HG03280 (cell line): ENCODE results near the gene BAG3.
A peak's percentile ranks its signal among the peaks of the same experiment; 100 is the strongest.
"Not testable (repeated sequence)": the region's sequence is repeated elsewhere in the genome, so short reads cannot be mapped to it uniquely, and the experiment has no call there.

Source experiments
- ATAC-seq: cut with Tn5 transposase; IDR thresholded peaks from one replicate; pipeline ENCODE4 v1.9.1; 2021; ENCODE audit warnings: mild to moderate bottlenecking, moderate library complexity; ENCODE audit not compliant: unreplicated experiment

BAG3 gene

DNA sequence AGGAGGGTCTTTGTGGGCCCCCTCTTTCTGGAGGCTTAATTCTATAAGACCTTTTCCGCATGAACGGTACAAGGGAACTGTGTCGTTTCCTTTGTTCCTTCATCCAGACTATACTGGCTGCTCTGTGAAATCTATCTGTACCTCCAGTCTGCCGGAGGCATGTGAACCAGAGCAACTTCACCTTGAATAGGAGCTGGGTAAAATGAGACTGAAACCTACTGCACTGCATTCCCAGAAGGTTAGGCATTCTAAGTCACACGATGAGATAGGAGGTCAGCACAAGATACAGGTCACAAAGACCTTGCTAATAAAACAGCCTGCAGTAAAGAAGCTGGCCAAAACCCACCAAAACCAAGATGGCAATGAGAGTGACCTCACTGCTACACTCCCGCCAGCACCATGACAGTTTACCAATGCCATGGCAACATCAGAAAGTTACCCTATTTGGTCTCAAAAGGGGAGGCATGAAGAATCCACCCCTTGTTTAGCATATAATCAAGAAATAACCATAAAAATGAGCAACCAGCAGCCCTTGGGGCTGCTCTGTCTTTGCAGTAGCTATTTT is 37.9 kb downstream of the BAG3 start:
- ATAC-seq = no peak

DNA sequence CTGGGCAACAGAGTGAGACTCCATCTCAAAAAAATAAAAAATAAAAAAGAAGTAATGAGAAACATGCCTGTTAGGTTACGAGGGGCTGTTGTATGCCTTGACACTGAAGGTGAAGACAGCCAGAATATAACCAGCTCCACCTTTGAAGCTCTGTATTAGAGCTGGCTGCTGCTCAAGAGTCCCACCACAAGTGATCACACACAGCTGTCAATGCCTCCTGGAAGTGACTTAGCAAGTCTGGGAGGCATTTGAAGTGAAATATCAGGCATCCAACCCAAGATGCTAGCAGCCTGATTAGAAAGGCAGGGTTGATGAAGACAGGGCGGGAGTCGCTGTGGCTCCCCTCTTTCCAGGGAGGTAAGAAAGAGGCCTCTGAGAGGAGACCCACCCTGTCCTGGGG is 40.5 kb downstream of the BAG3 start:
- no peak for ATAC-seq

DNA sequence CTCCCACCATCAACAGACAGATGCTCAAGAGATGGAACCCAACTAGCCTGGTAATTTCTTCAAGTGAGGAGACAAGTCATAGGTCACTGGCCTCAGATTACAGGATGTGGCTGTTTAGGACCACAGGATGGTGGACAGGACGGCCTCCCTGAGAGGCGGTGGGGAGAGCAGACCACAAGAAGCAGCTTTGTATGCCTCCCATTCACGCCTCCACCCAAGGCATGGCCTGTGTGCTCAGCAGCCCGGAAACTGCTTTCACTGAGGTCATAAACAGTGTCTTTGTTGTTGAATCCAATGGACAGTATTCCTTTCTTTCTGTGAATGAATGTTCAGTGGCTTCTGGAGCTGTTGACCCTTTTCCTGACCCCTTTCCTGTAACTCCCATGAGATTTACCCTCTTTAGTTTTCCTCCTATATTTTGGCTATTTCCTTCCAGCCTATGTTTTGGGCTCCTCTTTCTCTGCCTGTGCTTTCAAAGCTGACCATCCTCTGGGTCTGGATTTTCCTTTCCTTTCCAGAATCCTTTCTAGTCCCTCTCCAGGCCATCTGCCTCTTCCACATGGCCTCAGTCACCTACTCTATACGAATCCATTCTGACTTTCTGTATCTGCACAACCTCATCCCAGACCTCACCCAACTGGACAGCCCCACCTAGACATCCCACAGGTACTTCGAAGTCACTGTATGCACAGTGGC is 42.2 kb downstream of the BAG3 start:
- ATAC-seq = peak; percentile 55

DNA sequence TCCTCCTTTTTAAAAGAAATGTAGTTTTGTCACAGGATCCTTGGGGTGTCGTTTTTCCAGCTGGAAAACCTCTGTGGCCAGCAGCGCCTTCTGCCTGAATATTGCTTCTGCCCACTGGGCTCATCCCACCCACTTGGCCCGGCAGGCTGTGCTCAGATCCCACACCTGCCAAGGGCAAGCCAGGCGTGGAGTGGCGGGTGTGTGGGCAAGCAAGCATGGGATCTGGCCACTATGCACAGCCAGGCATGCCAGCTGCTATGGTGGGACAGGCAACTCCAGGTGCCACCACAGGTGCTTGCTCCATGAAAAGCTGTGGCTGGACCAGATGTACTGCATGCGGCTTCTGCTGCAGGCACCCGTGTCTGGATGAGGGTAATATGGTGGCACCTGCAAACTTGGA is 43.4 kb downstream of the BAG3 start:
- ATAC-seq = no peak

DNA sequence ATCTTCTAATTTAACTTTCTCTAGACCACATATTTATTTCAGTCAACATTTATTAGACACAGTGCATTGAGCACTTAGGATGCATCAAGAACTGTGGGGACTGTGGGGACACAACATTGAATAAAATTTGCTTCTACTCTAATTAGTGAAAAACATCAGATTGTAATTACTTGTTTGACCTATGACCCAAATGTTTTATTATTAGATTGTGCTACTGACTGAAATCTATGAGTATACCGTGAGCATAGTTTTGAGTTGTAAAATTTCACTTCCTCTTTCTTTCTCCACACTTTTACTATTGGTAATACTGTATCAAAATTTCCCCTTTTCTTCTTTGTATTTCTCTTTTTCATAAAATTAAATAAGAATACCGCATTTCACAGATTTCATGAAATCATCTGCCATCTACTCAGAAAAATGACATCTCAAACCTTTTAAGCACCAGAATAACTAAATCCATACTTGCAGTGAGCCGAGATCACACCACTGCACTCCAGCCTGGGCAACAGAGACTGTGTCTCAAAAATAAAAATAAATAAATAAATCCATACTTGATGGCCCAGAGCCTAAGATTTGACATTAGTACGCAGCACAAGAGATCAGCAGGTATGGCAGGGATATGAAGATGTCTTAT is 49.3 kb downstream of the BAG3 start:
- ATAC-seq = peak; percentile 43

DNA sequence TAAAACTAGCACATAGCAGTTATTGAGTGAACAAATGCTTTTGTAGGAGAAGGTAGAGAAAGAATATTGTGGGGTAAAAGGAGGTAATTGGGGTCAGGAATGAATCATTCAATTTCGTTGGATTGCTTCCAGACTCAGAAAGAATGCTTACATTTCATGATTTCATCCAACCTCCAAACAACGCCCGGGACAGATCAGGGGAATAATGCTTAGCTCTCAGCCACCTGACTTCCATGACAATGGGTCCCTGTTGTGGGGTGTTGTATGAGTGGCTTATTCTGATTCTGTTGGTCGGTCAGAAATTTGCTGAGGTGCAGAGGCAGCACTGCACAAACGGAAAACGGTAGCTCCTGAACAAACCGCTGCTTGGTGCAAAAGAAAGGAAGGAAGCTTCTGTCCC is 50.7 kb downstream of the BAG3 start:
- no peak for ATAC-seq

DNA sequence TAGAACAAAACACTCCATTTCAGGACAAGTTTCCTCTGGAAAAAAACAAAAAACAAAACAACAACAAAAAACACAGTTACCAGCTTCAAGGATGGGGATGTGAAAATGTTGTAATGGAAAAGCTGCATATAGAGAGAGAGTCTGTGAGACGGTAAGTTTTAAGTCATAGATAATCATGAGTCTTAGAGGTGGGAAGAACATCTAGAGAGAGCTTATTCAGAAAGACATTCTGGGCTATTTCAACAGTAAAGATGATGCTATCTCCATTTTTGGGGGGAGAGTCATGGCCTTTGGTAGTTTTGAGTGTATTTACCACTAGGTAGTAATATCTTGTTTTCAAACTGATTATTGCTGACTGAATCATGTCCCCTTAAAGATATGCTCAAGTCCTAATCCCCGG is 51.4 kb downstream of the BAG3 start:
- no peak for ATAC-seq

DNA sequence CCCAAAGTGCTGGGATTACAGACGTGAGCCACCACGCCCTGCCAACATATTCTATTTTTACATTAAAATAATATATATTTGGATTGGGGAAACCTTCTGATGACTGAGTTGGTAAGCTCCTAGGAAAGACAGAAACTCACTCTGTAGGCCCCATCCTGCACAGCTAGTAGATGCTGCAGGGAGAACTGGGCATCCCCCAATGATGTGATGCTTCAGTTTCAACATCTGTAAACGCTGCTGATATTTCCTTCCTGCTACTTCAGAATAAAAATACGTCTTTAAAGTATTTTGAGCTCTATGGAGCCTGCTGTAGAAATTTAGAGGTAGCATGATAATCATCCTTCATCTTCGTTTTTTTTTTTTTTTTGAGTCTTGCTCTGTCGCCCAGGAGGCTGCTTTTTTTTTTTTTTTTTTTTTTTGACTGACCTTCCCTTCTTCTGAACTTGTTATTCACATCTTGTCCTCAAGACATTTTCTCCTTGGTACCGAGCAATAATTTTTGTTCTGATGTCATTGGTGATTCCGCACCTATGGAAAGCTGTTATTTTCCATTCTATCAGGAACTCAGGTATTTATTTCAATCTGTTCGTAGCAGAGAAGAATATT is 52.8 kb downstream of the BAG3 start:
- no peak for ATAC-seq

DNA sequence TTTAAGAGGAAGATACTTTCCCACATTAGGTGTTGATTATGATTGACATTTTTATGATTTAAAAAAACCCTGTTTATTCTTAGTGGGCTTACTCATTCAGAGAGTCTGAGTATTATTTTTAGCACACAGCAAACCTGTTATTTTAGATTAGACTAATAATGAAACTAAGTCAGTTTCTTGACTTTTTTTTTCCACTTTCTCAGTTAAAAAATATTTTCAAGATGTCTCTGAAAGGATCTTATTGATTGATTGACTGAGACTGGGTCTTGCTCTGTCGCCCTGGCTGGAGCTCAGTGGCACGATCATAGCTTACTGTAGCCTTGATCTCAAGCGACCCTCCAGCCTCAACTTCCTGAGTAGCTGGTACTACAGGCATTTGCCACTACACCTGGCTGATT is 54.3 kb downstream of the BAG3 start:
- ATAC-seq = peak; percentile 46

DNA sequence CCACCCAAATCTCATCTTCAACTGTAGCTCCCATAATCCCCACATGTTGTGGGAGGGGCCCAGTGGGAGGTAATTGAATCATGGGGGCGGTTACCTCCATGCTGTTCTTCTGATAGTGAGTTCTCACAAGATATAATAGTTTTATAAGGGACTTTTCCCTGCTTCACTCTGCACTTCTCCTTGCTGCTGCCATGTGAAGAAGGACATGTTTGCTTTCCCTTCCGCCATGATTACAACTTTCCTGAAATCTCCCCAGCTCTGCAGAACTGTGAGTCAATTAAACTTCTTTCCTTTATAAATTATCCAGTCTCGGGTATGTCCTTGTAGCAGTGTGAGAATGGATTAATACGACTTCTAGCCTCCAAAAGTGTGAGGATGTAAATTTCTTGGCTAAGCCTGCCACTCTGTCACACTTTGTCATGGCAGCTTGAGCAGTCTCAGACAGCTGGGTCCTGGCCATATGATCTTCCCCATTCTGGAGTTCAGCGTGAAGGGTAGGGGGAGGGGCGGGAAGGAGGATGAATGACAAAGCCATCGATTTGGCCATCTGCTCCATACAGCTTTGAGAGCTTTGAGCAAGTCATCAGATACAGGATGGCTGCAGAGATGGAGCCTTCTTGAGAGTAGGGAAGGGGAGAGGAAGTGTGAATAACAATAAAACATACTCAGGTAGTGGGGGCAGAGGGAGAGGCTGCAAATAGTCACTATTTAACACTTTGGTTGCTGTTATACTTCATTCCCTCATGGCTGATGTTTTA is 55.5 kb downstream of the BAG3 start:
- no peak for ATAC-seq

DNA sequence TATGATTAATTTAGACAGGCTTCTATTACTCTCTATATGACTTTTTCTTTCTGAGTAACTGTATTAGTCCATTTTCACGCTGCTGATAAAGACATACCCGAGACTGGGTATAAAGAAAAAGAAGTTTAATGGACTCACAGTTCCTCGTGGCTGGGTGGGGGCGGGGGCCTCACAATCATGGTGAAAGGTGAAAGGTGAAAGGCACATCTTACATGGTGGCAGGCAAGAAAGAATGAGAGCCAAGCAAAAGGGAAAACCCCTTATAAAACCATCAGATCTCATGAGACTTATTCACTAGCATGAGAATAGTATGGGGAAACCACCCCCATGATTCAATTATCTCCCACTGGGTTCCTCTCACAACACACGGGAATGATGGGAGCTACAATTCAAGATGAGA is 56.2 kb downstream of the BAG3 start:
- ATAC-seq = not testable (repeated sequence)

DNA sequence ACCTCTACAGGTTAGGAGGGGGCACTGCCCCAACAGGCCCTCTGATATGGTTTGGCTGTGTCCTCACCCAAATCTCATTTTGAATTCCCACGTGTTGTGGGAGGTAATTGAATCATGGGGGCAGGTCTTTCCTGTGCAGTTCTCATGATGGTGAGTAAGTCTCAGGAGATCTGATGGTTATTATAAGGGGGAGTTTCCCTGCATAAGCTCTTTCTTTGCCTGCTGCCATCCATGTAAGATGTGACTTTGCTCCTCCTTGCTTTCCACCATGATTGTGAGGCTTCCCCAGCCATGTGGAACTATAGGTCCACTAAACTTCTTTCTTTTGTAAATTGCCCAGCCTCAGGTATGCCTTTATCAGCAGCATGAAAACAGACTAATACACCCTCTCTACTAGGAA is 59.8 kb downstream of the BAG3 start:
- not testable (repeated sequence) for ATAC-seq

DNA sequence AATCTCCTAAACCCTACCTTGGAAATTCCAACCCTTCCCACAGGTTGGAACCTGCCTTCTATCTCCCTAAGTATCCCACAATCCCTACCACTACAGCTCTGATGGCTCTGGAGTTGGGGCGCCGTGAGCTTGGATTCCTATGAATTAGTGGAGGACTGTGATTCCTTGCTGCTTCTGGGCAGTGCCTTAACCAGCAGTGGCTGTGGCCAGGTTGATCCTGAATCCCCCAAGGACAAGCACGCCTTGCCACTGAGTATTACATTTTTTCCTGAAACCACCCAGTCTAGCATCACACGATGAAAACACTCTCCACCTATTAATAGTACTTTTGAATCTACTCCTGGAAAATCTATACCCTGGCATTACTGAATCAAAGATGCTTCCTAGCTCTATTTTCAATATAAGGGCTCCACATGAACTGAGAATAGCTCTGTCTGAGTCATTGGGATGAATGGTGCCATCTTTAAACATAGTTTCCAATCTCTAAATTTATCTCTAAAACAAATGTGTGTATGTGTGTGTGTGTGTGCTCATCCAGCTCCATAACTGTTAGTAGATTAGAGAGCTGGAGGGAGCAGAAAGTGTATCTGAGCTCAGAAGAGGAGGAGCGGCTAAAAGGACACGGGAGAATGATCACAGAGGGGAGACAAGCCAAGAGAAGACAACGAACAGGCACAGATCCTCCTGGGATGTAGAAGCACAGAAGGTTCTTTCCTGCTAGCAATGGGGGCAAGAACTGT is 62.7 kb downstream of the BAG3 start:
- no peak for ATAC-seq

DNA sequence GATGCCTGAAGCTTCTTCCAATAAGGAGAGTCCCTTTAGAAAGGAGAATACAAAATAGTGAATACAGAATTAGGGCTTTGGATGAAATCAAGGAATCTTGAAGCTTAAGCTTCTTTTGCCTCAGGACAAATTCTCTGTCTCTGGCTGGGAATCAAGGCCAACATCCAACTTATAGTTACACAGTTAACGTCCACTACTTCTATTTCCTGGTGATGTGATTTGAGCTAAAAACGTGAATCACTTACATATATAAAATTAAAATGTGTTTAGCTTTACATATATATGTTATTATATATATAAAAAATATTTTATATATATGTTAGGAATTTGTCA is 63.3 kb downstream of the BAG3 start:
- ATAC-seq = no peak

DNA sequence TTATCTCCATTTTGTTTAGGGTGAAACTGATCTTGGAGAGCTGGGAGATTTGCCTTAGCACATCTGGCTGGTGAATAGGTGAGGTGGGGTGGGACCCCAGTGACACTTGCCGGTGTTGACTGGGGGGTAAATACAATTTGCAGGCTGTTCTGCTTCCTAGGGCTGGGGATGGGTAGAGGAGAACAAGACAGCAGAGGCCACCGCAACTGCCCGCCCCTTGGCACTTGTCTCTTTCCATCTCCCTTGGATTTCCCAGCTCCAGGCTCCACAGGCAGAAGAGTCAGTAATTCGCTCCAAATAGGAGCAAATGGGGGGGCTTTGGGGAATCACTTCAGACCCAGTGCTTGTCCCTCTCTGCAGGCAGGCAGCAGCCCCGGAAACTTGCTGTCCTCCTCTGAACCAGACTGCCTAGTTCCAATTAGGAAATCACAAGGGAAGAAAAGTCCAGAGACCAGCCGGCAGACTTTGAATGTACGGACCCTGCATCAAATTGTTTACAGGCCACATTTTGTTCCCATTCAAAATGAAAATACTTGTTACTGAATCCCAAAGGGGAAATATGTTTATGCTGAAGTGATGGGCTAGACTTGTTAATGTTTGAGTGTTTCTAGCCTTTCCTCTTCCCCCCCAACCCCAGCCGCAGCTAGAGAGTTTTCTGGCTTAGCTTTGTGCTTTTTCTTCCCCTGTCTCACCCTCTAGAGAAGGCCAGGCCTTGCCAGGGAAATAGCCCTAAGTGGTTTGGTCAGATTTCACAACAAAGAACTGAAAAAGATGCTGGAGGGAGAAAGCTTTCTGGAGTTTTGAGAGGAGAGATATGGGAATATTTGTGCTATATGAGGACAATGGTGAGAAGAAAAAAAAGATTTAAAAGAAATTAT is 64.7 kb downstream of the BAG3 start:
- no peak for ATAC-seq

DNA sequence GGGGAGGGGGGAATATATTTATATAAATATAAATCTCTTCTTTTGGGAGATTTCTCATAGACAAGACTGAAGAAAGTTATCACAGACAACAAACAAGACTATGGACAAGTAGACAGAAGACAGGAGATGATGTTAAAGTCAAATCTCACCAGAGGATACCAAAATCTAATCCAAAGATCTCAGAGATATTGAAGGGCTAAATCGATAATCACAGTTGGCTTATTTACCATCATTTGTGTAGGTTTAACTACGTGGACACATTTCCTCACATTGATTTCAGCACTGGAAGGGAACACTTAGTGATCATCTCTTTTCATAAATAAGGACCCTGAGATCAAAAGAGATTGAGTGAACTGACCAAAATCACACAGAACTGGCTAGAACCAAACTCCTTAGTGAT is 72.0 kb downstream of the BAG3 start:
- no peak for ATAC-seq

DNA sequence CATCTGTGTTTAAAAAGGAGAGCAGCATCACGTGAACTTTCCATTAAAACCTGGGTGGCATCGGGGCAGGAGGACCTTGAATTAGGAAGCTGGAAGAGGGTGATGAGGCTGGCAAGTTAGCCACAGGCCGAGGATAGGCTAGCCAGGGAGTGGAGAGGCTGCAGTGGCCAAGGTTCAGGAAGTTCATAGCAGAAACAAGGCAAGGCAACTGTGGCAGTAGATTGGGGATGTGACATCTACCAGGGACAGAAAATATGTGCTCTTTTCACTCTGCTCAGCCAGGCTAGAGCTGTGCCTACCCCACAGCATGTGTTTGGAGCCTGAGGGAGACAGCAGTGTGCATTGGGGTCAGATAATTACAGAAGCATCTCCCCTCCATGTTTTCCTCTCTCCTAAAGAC is 72.4 kb downstream of the BAG3 start:
- no peak for ATAC-seq

DNA sequence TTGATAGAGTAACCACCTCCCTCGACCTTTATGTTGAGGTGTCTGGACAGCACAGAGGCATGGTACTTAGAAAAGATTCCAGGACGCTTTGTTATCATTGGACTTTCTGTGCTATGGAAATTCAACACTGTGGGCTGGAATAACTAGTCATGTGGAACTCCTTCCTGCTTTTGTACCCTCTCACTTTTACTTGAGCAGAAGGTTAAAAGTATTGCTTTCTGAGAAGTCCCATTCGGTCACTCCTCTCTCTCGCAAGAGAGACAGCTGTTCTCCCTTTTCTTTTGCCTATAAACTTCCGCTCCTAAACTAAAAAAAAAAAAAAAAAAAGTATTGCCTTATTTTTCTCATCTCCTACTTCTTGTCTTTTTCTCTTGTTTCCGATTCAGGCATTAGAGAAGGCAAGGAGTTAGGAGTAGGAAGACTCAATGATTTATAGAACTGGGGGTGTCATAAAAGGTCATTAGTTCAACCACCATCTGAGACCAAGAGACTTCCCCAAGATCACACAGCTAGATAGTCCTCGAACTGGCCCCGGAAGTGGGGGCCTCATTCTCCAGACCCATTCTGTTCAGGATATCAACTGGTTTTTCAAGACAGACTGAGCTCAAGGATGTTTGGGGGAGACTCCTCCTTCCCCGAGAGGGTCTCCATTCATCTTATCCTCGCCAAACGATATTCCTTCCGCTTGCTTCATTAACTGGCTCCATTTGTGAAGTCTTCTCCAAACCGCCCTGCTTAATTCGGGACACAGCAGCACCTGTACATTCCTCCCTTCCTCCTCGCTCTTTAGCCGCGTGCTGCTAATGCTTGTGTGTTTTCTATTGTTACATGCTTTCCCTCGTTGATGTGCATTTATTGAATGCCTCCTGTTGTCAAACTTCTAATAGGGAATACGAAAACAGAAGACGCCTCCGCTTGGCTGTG is 73.7 kb downstream of the BAG3 start:
- peak; percentile 4 for ATAC-seq

DNA sequence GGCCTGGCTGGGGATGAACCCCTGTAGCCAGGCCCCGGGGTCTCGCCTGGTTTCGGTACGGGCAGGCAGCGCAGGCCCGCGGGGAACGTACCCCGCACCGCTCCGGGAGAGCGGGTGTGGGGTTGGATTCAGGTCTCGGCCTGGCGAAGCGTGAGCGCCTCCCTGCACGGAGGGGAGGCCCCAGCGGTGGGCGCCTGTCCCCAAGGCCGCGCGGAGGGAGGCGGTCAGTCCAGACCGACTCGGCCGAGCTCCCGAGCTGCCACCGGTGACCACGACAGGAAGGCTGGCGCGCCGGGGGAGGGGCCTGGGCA is 74.3 kb downstream of the BAG3 start:
- ATAC-seq = no peak
